GM18507 (cell line): ENCODE results near the gene EPAS1.

Experiments
- DNase-seq: peaks from one replicate; pipeline ENCODE4 v3.0.0; 2011; ENCODE audit warnings: low read depth; ENCODE audit not compliant: insufficient read length; ENCODE audit errors: extremely low spot score
- FAIRE-seq: peaks from 2 replicates; lab custom pipeline; 2011; peaks lifted over from hg19 to GRCh38; lab: Jason Lieb, UNC

The EPAS1 gene

DNA sequence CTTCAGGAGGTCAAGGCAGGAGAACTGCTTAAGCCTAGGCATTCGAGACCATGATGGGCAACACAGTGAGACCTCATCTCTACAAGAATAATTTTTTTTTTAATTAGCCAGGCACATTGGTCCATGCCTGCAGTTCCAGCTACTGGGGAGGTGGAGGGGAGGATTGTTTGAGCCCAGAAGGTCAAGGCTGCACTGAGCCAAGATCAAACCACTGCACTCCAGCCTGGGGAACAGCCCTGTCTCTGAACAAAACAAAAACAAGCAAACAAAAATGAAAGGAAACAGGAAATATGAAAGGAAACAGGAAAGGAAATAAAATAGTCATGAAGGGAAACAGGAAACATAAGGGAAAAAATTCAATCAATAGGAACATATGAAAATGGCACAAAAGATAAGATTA is 117.5 kb downstream of the EPAS1 start:
- no peak for DNase-seq
- FAIRE-seq: no peak

DNA sequence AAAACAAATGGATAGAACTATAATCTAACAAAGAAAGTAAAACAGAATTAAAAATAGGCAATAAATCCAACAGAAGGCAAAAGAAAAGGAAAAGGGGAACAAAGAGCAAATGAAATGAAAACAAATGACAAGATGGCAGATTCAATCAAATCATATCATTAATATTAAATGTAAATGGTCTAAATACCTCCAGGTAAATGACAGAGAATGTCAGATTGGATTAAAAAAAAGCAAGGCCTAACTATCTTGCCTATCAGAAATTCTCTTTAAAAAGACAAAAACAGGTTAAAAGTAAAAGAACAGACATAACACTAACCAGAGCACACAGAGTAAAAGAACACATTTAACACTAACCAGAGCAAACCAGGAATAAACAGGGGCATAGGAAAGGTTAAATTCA is 119.1 kb downstream of the EPAS1 start:
- FAIRE-seq: no peak
- DNase-seq: no peak

DNA sequence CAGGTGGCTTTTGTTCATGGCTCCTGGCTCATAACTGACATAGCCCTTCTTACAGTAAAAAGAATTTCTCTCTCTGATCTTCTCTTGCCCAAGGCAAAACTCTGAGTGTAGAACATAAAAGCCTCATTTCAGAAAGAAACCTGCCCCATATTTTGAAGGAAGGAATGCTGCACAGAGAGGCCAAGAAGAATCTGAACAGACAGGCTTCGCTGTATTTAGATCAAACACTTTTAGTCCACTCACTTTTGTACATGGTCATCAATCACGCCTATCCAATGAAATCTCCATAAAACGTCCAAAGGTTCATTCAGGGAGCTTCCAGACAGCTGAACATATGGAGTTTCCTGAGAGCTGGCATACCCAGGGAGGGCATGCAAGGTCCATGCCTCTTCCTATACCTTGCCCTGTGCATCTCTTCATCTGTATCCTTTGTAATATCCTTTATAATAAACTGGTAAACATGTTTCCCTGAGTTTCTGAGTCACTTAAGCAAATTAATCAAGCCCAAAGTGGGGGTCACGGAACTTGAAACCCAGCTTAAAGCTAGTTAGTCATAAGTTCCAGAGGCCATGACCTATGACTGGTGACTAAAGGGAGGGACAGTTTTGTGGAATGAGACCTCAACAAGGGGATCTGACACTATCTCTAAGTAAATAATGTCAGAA is 119.7 kb downstream of the EPAS1 start:
- no peak for FAIRE-seq
- no peak for DNase-seq

DNA sequence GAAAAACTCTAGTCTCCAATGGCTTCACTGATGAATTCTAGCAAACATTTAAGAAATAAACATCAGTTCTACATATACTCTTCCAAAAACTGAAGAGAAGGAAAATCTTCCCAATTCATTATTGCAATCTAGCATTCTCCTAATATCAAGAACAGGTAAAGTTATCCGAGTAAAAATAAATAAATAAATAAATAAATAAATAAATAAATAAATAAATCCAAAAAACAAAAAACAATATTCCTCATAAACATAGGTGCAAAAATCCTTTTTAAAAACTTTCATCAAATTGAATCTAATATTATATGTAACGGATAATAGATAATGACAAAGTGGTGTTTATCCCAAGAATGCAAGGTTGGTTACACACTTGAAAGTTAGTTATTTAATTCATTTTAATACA is 123.7 kb downstream of the EPAS1 start:
- DNase-seq (no peak), FAIRE-seq (no peak)

DNA sequence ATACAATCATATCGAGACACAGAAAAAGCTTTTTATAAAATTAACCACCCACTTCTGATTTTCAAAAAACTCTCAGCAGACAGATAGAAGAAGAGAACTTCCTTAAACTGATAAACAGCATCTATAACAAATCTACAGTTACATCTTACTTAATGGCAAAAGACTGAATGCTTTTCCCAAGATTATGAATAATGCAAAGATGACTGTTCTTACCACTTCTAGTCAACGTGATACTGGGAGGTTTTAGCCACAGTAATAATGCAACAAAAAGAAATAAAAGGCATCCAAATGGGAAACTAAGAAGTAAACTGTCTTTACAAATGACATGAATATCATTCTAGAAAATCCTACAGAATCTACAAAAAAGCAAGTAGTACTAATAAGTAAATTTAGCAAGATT is 124.2 kb downstream of the EPAS1 start:
- no peak for FAIRE-seq
- DNase-seq: no peak

DNA sequence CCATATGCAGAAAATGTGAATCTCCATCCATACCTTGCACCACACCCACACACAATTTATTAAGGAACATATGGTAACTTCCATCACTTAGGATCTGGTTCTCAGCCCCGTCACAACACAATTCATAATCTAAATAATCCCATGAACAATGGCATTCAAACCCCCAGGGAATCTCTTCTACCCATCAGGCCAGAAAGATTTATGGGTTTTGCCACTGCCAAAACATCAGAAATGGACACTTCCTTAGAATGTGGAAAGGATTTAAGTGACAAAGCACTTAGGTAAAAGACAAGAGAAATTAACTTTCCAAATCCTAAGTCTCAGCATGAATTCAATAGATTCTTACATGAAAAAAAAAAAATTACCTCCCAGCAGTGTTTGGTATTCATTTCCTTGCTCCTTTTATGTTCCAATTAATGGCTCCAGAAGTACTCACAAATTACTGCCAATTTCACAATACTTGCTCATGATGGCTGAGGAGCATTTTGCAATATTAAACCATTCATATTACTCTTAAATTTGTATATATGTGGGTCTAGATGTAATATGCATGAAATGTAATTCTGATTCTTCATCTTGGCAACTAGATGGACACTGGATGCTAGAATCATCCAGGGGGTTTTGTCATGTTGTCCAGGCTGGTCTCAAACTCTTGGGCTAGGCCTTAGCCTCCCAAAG is 125.6 kb downstream of the EPAS1 start:
- DNase-seq (no peak), FAIRE-seq (no peak)

DNA sequence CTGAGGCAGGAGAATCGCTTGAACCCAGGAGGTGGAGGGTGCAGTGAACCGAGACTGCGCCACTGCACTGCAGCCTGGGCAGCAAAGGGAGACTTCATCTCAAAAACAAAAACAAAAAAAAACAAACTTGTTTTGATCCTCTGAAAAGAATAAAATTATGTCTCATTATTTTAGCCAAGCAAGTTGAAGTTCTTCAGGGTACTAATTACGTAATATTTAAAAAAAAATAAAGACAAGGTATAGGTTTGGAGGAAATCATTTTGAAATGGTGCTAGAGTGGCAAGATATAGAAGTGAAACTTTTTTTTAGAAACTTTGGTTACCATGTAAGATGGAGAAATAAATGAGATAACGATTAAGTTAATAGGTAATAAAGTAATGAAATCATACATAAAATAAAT is 127.7 kb downstream of the EPAS1 start:
- FAIRE-seq (no peak), DNase-seq (no peak)

DNA sequence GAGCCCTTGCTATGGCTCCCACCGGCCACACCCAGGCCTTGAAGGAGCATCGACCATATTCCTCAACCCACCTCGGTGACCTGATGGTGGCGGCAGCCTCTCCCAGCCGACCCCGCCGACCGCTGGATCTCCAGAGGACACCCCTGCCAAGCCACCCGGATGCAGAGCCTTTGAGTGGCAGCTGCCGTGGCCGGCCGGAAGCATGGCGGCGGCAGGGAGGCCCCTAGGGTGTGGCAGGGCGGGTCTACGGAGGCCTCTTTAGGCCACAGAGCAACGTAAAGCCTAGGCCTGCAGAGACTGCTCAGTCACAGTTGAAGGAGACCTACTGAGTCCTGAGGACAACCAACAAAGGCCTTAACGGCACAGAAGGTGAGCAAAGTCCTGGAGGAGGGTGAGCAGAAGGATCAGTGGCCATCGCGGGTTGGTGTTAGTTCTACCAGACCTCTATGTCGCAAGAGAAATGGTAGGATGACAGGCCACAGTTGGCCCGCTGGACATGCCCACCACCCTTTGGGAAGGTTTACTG is 131.8 kb downstream of the EPAS1 start:
- no peak for FAIRE-seq
- no peak for DNase-seq

DNA sequence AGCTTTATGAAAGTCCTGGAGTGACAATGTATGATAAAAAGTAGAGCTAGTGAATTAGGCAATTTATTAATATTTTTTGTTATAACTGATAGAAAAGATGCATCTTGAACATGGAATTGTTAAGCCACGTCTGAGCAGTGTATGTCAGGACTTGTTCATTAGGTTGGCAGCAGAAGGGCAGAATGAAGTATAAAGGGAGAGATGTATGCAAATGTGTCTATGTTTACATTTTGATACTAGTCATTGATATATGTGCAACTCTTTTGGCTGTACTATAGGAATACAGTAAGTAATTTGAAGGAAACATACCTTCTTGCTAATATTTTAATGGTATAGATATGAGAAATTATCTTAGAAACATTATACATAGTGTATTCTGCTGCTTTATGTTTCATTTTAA is 133.2 kb downstream of the EPAS1 start:
- FAIRE-seq (no peak), DNase-seq (no peak)

DNA sequence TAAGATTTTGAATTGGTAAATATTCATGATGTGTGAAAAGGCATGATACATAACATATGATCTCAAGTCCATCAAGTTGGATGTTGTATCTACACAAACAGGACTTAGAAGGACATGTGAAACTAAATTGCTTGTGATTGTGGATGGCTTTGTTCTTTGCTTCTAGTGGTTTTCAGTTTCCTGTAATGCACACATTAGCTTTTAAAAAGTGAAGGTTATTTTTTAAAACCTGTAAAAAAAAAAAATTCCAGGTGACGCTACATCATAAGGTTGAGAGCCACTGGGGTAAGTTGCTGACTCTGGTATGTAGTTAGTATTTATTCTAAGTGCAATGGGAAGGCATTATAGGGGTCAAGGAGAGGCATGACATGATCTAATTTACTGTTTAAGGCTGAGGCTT is 133.8 kb downstream of the EPAS1 start:
- FAIRE-seq (no peak), DNase-seq (no peak)

DNA sequence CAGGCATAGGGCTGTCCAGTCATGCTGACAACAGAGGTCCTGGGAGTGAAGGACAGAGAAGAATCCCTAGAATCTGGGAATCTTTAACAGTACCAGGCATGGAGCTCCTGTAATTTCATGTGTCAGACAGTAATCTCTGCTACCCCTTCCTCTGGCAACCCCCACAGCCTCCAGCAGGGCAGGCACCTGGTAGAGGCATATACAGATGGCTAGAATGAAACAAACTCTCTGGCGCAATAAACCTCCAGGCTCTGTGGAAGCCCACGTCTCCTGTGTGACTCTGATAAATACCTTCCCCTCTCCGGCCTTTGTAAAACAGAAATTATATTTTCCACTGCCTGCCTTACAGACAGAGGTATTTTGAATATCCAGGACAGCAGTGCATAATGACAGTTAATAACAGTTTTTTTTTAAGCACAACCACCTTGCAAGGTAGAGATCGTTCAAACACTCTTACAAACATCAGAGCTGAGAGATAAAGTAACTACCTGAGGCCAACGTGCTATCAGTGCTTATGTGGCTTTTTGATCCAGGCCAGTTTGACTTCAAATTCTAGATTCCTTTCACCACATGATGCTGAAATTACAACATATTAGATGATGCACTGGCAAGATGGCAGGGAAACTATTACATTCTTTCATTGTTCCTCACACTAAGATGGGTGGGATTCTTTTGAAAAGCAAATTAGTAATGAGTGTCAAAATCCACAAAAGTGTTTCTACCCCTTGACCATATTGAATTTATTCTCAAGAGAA is 134.5 kb downstream of the EPAS1 start:
- FAIRE-seq (no peak), DNase-seq (no peak)

DNA sequence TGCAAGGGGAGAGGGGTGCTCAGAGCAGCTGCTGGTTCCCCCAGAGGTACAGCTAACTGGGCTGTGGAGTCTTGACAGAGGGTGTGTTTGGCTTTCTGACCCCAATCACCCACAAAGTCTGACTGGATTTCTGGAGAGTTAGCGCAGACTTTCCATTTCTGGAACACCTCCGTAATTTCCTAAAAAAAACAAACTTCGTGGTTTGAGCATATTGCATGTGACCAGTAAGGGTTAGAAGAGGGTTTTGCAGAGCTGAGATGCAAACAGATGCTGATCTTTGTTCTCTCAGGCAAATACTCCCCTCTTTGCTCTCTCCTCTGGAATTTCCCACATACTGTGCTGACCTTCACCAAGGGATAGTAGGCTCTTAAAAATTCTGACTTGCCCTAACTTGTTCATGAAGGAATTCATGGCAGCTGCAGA is 137.7 kb downstream of the EPAS1 start:
- FAIRE-seq (no peak), DNase-seq (no peak)

DNA sequence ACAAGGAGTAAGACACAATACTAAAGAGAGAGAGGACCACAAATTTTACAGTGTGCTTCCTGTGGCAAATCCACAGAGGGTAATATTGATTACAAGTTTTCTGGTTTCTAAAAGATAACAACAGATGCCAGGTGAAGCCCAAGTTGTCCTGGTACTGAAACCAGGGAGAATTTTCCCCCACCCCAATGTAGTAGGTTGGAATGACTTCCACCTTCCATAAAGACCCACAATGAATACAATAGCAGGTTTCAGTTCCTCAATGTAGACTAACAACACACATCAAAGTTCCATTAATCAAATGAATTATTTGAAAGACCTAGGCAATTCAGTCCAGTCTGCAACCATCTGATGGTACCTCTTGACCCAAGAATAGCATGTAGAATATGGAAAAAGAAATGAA is 138.1 kb downstream of the EPAS1 start:
- FAIRE-seq: no peak

DNA sequence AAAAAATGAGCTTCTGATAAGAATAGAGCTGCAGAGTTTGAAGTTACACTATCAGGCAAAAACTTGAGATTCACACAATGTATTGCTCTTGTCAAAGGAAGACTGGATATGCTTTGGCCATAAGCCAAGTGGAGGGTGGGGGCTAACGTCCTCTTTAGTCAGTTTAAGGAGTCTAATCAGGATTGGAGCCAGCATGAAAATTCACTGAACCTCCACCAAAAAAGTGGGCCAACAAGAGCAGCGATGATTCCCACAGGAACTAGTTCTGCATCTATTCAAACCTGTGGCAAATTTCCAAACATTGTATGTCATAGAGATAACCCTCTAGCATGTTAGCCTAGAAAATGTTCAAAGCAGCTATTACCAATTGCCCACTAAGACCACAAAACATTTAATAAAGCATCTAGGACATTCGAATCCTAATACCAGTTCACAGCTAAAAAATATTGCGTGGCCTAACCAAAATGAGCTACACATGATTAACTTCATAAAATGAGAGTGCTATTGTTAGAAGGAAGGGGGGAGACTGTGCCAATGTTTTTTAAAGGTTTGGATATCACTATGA is 138.7 kb downstream of the EPAS1 start:
- no peak for DNase-seq
- no peak for FAIRE-seq

More for the DNA sequence above, 138.1 kb downstream of the EPAS1 start:
- DNase-seq: no peak
